GM23248 (cell line): ENCODE results near the gene TUBGCP6. TPM values are rescaled to one million over a fixed set of nuclear protein-coding genes. Genes with fewer than 3 reads are reported as not detected.

Experiments used
- DNase-seq: peaks from one replicate; pipeline ENCODE4 v3.0.0-alpha.2; 2015
- H2AFZ ChIP-seq: fragments of 200-600 bp; sonication (generic); 2 replicates; pipeline ENCODE4 v1.6.1; 2016; ENCODE audit warnings: antibody characterized with exemption
- H3F3A ChIP-seq: fragments of 200-600 bp; sonication (generic); 2 replicates; pipeline ENCODE4 v1.6.1; 2016; ENCODE audit warnings: mild to moderate bottlenecking, antibody characterized with exemption, mixed run types; ENCODE audit not compliant: insufficient read depth
- H3K27ac ChIP-seq: fragments of 200-600 bp; sonication (generic); 2 replicates; pipeline ENCODE4 v1.5.1; 2016; ENCODE audit warnings: mild to moderate bottlenecking
- H3K27me3 ChIP-seq: fragments of 200-600 bp; sonication (generic); replicated peaks from 2 replicates; pipeline ENCODE4 v1.6.1; 2016; ENCODE audit warnings: mild to moderate bottlenecking; ENCODE audit not compliant: insufficient read depth
- H3K36me3 ChIP-seq: fragments of 200-600 bp; sonication (generic); 2 replicates; pipeline ENCODE4 v1.6.1; 2016; ENCODE audit warnings: low read depth, mild to moderate bottlenecking
- H3K4me1 ChIP-seq: fragments of 200-600 bp; sonication (generic); 2 replicates; pipeline ENCODE4 v1.6.1; 2016; ENCODE audit warnings: mild to moderate bottlenecking; ENCODE audit not compliant: insufficient read depth
- H3K4me2 ChIP-seq: fragments of 200-600 bp; sonication (generic); one replicate; pipeline ENCODE4 v1.6.1; 2016; ENCODE audit warnings: mild to moderate bottlenecking; ENCODE audit not compliant: unreplicated experiment
- H3K4me3 ChIP-seq: fragments of 200-600 bp; sonication (generic); 2 replicates; pipeline ENCODE4 v1.5.1; 2016; ENCODE audit warnings: mild to moderate bottlenecking
- H3K79me2 ChIP-seq: fragments of 200-600 bp; sonication (generic); 2 replicates; pipeline ENCODE4 v1.6.1; 2016; ENCODE audit warnings: mild to moderate bottlenecking; ENCODE audit not compliant: insufficient read depth
- H3K9ac ChIP-seq: fragments of 200-600 bp; sonication (generic); 2 replicates; pipeline ENCODE4 v1.6.1; 2016; ENCODE audit warnings: mild to moderate bottlenecking
- H3K9me2 ChIP-seq: fragments of 200-600 bp; sonication (generic); 2 replicates; pipeline ENCODE4 v1.6.1; 2016; ENCODE audit warnings: mixed run types, mild to moderate bottlenecking, moderate library complexity; ENCODE audit not compliant: insufficient read depth
- H3K9me3 ChIP-seq: fragments of 200-600 bp; sonication (generic); one replicate; pipeline ENCODE4 v1.6.1; 2017; ENCODE audit warnings: low read depth
- H4K20me1 ChIP-seq: fragments of 200-600 bp; sonication (generic); 2 replicates; pipeline ENCODE4 v1.6.0; 2016; ENCODE audit not compliant: insufficient read depth
- EZH2 ChIP-seq: fragments of 200-600 bp; sonication (generic); IDR thresholded peaks from 2 replicates; pipeline ENCODE4 v1.6.1; 2018; ENCODE audit warnings: antibody characterized with exemption, mild to moderate bottlenecking; ENCODE audit not compliant: insufficient read depth, poor library complexity, severe bottlenecking
- EZH2phosphoT487 ChIP-seq: fragments of 200-600 bp; sonication (generic); IDR thresholded peaks from 2 replicates; pipeline ENCODE4 v1.6.1; 2018; ENCODE audit warnings: antibody characterized with exemption, moderate library complexity, mild to moderate bottlenecking, low read depth; ENCODE audit not compliant: insufficient read depth
- WGBS, 2 experiments: methylation state at CpG; one replicate each; pipeline ENCODE4 v1.1.6; 2015 to 2017; ENCODE audit warnings: low lambda C conversion rate in 2 of 2, low coverage in 1 of 2; ENCODE audit errors: missing lambda C conversion rate in 2 of 2; 5-methylcytosine and 5-hydroxymethylcytosine counted together
- in situ Hi-C: fragments of 300-500 bp; cut with MboI; formaldehyde crosslinking; loops from 2 replicates; pipeline ENCODE4 v1.15.0; 2020
- polyA plus RNA-seq: library from polyadenylated mRNA; unstranded; fragments of >200 nt; fragmentation: Nextera tagmentation; extraction: Ambion mirVana; gene quantifications from 2 replicates; pipeline ENCODE4 v1.2.1, GENCODE V29; 2016
- total RNA-seq: library from RNA; depleted of rRNA; stranded (reverse); fragments of >200 nt; shearing (Covaris generic); gene quantifications from 2 replicates; pipeline ENCODE4 v1.2.3, GENCODE V29; 2014

TUBGCP6 gene
- total and polyA plus RNA-seq, 2 experiments from 2014 or later: 16.6 to 32.0 TPM

DNA sequence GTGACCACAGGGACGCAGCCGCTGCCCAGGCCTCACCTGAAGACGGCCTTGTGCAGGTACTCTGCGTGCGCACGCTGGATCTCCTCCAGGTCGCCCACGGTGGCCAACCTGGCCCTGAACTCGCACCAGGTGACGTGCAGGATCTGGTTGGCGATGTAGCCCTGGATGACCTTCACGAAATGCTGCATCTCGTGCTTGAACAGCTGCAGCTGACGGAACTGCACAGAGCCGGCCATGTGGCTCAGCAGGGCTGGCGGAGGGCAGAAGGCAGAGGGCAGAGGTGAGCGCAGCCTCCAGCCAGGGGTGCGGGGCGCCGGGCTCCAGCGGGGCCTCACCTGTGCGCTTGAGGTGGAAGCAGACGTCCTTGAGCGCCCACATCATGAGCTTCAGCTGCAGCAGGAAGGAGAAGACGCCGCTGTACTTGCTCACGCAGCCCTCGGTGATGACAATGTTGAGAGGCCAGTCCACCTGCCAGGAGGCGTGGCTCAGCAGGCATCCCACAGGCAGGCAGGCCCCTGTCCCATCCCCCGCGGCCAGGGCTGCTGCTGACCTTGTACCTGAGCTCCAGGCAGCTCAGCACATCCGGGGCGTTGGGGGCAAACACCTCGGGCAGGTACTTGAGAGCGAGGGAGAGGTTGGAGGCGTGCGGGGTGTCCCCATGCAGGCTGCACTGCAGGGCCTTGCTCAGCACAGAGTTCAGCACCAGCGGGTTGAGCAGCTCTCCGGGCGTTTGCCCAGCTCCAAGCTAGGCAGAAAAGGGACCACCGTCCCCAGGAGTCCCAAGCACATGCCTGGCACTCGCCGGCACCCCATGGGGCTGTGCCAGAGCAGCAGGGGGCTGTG lies 26.4 kb downstream of the TUBGCP6 start:
- DNase-seq: no peak
- Histone ChIP-seq H3K9ac (no peak overlapping the region), H3F3A (no peaks in the 10 kb centered on the region), H3K36me3 (no peaks in the 10 kb centered on the region), H4K20me1 (no peaks in the 10 kb centered on the region), H3K27ac (no peak overlapping the region), H3K4me3 (no peak overlapping the region), H2AFZ (no peak overlapping the region), H3K4me1 (no peaks in the 10 kb centered on the region), H3K4me2 (no peak overlapping the region), H3K9me3 (no peaks in the 10 kb centered on the region), H3K9me2 (no peaks in the 10 kb centered on the region), H3K27me3 (no peaks in the 10 kb centered on the region), H3K79me2 (peaks cover 20% of the 10 kb centered on the region)
- 90 to 93% methylated on average over 29 to 43 of the region's 43 CpGs for WGBS, 2 experiments
- in situ Hi-C loops: no loop called here
- TF ChIP-seq EZH2 (no peak), EZH2phosphoT487 (no peak)

DNA sequence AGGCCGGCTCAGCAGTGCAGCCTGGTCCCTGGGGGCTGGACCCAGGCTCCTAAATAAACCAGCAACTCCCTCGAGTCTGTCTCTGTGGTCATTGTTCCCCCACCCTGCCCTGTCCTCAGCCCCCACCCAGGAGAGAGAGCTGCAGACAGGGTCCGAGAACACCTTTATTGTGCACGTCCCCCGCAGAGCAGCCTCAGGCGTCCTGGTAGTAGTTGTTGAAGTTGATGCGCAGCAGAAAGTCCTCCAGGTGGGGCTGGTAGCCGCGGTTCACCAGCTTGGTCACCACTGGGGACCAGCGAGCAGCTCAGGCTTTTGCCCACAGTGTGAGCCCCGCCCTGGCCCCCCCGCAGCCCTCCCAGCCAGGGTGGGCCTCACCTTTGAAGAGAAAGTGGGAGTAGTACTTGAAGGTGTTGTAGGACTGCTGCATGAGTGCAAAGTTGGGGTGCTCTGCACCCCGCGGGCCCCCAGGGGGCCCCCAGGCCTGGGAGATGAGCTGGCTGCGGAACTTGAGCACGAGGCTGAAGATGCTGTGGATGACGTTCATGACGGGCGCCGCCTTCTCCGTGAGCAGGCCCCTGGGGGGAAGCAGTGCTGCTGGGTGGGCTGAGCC lies 27.2 kb downstream of the TUBGCP6 start:
- H3K79me2 ChIP-seq: peaks cover 27% of the 10 kb centered on the region
- no peak for DNase-seq
- no peaks in the 10 kb centered on the region; the same call in 1 of the 2 replicates for H4K20me1 ChIP-seq
- no peak overlapping the region for H3K27ac ChIP-seq
- H3K36me3 ChIP-seq: 0 out of 2 replicates have a peak, but pooled peaks cover 6% of the 10 kb centered on the region
- H2AFZ ChIP-seq: no peak overlapping the region
- TF ChIP-seq EZH2phosphoT487: no peak
- TF ChIP-seq EZH2: no peak
- in situ Hi-C loops: no loop called here
- H3K4me3 ChIP-seq: no peak overlapping the region
- no peak overlapping the region for H3K4me2 ChIP-seq
- no peak overlapping the region for H3K9ac ChIP-seq
- no peaks in the 10 kb centered on the region for H3K27me3 ChIP-seq
- no peaks in the 10 kb centered on the region for H3K9me2 ChIP-seq
- H3K9me3 ChIP-seq: no peaks in the 10 kb centered on the region
- 88 to 89% methylated on average over 18 to 21 of the region's 21 CpGs for WGBS, 2 experiments
- no peaks in the 10 kb centered on the region for H3K4me1 ChIP-seq
- no peaks in the 10 kb centered on the region for H3F3A ChIP-seq

DNA sequence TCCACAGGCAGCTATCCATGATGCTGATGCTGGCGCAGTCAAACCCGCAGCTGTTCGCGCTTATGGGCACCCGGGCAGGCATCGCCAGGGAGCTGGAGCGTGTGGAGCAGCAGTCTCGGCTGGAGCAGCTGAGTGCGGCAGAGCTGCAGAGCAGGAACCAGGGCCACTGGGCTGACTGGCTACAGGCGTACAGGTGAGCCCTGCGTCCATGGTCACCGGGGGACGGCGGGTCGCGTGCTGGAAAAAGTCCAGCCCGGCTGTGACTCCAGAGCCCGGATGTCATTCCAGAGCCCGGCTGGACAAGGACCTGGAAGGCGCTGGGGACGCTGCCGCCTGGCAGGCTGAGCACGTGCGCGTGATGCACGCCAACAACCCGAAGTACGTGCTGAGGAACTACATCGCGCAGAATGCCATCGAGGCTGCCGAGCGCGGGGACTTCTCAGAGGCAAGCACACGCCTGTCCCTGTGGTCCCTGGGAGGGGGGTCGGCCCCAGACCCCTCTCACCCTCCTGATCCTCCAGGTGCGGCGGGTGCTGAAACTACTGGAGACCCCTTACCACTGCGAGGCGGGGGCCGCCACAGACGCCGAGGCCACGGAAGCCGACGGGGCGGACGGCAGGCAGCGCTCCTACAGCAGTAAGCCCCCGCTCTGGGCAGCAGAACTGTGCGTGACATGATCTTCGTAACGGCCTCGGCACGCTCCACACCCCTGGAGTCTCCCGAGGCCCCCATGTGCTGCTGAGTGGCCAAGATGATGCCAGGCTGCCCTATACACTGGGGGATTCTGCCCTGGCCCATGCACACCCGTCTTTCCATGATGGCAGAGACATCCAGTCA lies 27.9 kb downstream of the TUBGCP6 start:
- TF ChIP-seq EZH2 (no peak), EZH2phosphoT487 (no peak)
- in situ Hi-C loops: no loop called here
- Histone ChIP-seq H3K27ac (no peak overlapping the region), H3K4me3 (no peak overlapping the region), H3K9ac (no peak overlapping the region), H3F3A (peaks cover 4% of the 10 kb centered on the region; the same call in 1 of the 2 replicates), H4K20me1 (no peaks in the 10 kb centered on the region; the same call in 1 of the 2 replicates), H3K4me1 (no peaks in the 10 kb centered on the region), H3K79me2 (peaks cover 34% of the 10 kb centered on the region), H3K9me3 (no peaks in the 10 kb centered on the region), H3K4me2 (no peak overlapping the region), H3K9me2 (no peaks in the 10 kb centered on the region), H3K27me3 (no peaks in the 10 kb centered on the region), H2AFZ (no peak overlapping the region), H3K36me3 (0 out of 2 replicates have a peak, but pooled peaks cover 10% of the 10 kb centered on the region)
- 91 to 95% methylated on average over 53 to 57 of the region's 57 CpGs for WGBS, 2 experiments
- no peak for DNase-seq

GRCh38 chr22:50216055-50216683 lies 28.7 kb downstream of the TUBGCP6 start:
- no peak overlapping the region for H3K27ac ChIP-seq
- no peak for DNase-seq
- H3K4me2 ChIP-seq: no peak overlapping the region
- H4K20me1 ChIP-seq: no peaks in the 10 kb centered on the region; the same call in 1 of the 2 replicates
- peaks cover 8% of the 10 kb centered on the region; the same call in 1 of the 2 replicates for H3F3A ChIP-seq
- no peak overlapping the region for H2AFZ ChIP-seq
- peaks cover 40% of the 10 kb centered on the region for H3K79me2 ChIP-seq
- no peaks in the 10 kb centered on the region for H3K4me1 ChIP-seq
- 0 out of 2 replicates have a peak, but pooled peaks cover 10% of the 10 kb centered on the region for H3K36me3 ChIP-seq
- in situ Hi-C loops: no loop called here
- no peaks in the 10 kb centered on the region for H3K9me2 ChIP-seq
- H3K9me3 ChIP-seq: no peaks in the 10 kb centered on the region
- WGBS, 2 experiments: 86 to 90% methylated on average over 13 to 15 of the region's 15 CpGs
- H3K27me3 ChIP-seq: no peaks in the 10 kb centered on the region
- TF ChIP-seq EZH2 (no peak), EZH2phosphoT487 (no peak)
- H3K4me3 ChIP-seq: no peak overlapping the region
- no peak overlapping the region for H3K9ac ChIP-seq
